Osteocyte (in vitro differentiated cells): ENCODE data around the gene TANC2. TPM values are rescaled to one million over a fixed set of nuclear protein-coding genes. Genes with fewer than 3 reads are reported as not detected.

Source experiments
- DNase-seq: peaks from one replicate; pipeline ENCODE4 v3.0.0; 2021; ENCODE audit warnings: mixed read lengths; ENCODE audit not compliant: unreplicated experiment; ENCODE audit errors: extremely low spot score
- H3K27ac Mint-ChIP-seq: one replicate; pipeline ENCODE4 v1.8.0; 2021; ENCODE audit warnings: mild to moderate bottlenecking, mixed read lengths; ENCODE audit not compliant: unreplicated experiment
- H3K27me3 Mint-ChIP-seq: one replicate; pipeline ENCODE4 v1.8.0; 2021; ENCODE audit warnings: mixed read lengths; ENCODE audit not compliant: unreplicated experiment
- H3K36me3 Mint-ChIP-seq: one replicate; pipeline ENCODE4 v1.8.0; 2021; ENCODE audit warnings: mixed read lengths; ENCODE audit not compliant: unreplicated experiment
- H3K4me1 Mint-ChIP-seq: one replicate; pipeline ENCODE4 v1.8.0; 2021; ENCODE audit warnings: mixed read lengths; ENCODE audit not compliant: unreplicated experiment
- H3K4me3 Mint-ChIP-seq: one replicate; pipeline ENCODE4 v1.8.0; 2021; ENCODE audit warnings: mild to moderate bottlenecking, moderate library complexity, mixed read lengths; ENCODE audit not compliant: unreplicated experiment
- H3K9me3 Mint-ChIP-seq: one replicate; pipeline ENCODE4 v1.8.0; 2021; ENCODE audit warnings: mixed read lengths; ENCODE audit not compliant: unreplicated experiment
- CTCF ChIP-seq: fragments of 200-600 bp; sonication (generic); IDR thresholded peaks from 2 replicates; pipeline ENCODE4 v1.5.0; 2021; ENCODE audit warnings: antibody characterized with exemption, mild to moderate bottlenecking, moderate library complexity
- total RNA-seq: library from RNA; stranded (reverse); gene quantifications from 2 replicates; pipeline ENCODE4 v1.2.1, GENCODE V29; 2021

The TANC2 gene
- total RNA-seq, 1 donor from 2014 or later, result 41.1 TPM

GRCh38 chr17:62981933-62982332 is 15.9 kb downstream of the TANC2 start:
- peaks cover 24% of the 10 kb centered on the region for H3K9me3 Mint-ChIP-seq

DNA sequence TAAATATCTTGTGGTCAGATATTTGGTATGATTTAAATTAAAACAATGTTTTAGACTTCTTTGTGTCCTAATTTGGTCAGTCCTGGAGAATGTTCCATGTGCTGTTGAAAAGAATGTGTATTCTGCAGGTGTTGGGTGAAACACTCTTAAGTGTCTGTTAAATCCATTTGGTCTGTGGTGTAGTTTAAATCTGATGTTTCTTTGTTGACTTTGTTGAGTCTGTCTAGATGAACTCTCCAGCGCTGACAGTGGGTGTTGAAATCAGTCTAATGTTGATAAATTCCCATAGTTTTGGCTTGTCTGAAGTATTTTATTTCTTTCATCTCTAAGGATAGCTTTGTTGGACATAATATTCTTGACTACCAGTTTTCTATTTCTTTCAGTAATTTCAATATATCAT is 18.8 kb downstream of the TANC2 start:
- Mint-ChIP-seq H3K36me3 (peaks cover 14% of the 10 kb centered on the region), H3K4me1 (no peaks in the 10 kb centered on the region), H3K9me3 (peaks cover 24% of the 10 kb centered on the region), H3K27me3 (no peaks in the 10 kb centered on the region), H3K27ac (no peak overlapping the region), H3K4me3 (no peak overlapping the region)
- no peak for DNase-seq
- TF ChIP-seq CTCF, result no peak

More at GRCh38 chr17:62981933-62982332, 15.9 kb downstream of the TANC2 start:
- Mint-ChIP-seq H3K4me3 (no peak overlapping the region), H3K4me1 (no peaks in the 10 kb centered on the region), H3K27me3 (no peaks in the 10 kb centered on the region), H3K27ac (no peak overlapping the region), H3K36me3 (peaks cover 14% of the 10 kb centered on the region)
- no peak for DNase-seq
- no peak for TF ChIP-seq CTCF

DNA sequence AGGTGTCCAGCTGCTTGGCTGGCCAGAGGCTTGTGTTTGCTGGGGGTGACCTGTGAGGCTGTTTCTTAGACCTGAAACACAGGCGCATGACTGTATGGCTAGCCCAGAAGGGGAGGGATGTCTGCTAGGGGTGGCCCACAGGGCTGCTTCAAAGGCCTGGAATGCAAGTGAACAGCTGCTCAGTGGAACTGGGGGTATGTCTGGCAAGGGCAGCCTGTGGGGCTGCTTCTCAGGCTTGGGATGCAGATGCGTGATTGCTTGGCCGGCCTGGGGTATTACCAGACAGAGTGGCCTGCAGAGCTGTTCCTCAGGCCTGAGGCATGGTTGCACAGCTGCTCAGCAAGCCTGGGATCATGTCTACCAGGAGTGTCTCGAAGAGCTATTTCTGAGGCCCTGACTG is 20.5 kb downstream of the TANC2 start:
- Mint-ChIP-seq H3K4me1 (peaks cover 4% of the 10 kb centered on the region), H3K27ac (no peak overlapping the region), H3K9me3 (peaks cover 24% of the 10 kb centered on the region), H3K4me3 (no peak overlapping the region), H3K27me3 (no peaks in the 10 kb centered on the region), H3K36me3 (peaks cover 14% of the 10 kb centered on the region)
- DNase-seq, result no peak
- TF ChIP-seq CTCF, result no peak

- no peak for DNase-seq
- no peaks in the 10 kb centered on the region for H3K27me3 Mint-ChIP-seq
- H3K36me3 Mint-ChIP-seq, result peaks cover 14% of the 10 kb centered on the region
- peaks cover 4% of the 10 kb centered on the region for H3K4me1 Mint-ChIP-seq
- TF ChIP-seq CTCF, result peak; percentile 15
- H3K9me3 Mint-ChIP-seq, result peaks cover 24% of the 10 kb centered on the region
- H3K27ac Mint-ChIP-seq, result no peak overlapping the region
- H3K4me3 Mint-ChIP-seq, result no peak overlapping the region
These were observed 21.1 kb downstream of the TANC2 start for GRCh38 chr17:62987136-62987535.

DNA sequence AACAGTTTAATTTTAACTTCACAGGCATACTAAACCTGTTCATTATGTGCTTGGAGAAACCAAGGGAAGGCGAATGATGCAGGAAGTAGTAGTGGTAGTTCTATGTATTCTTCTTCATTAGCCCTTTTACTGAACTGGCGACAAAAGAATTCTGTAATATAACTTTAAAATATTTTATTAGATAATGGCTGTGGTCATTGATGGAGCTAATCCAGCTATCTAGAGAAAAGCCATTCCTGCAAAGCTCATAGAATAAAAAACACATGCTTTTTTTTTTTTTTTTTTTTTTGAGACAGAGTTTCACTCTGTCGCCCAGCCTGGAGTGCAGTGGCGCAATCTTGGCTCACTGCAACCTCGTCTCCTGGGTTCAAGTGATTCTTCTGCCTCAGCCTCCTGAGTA is 23.5 kb downstream of the TANC2 start:
- Mint-ChIP-seq H3K4me1 (peaks cover 4% of the 10 kb centered on the region), H3K27ac (no peak overlapping the region), H3K36me3 (peaks cover 8% of the 10 kb centered on the region), H3K9me3 (peaks cover 11% of the 10 kb centered on the region), H3K27me3 (no peaks in the 10 kb centered on the region), H3K4me3 (no peak overlapping the region)
- no peak for TF ChIP-seq CTCF
- DNase-seq, result no peak
